H1 (cell line): ENCODE data around the gene SCAI. TPM values are rescaled to one million over a fixed set of nuclear protein-coding genes. Genes with fewer than 3 reads are reported as not detected.

ENCODE experiments used
- CHD2 ChIP-seq: IDR thresholded peaks from 2 replicates; pipeline ENCODE4 v1.6.1; 2012; ENCODE audit warnings: low read length, improper control_type of control experiment
- GABPA ChIP-seq: IDR thresholded peaks from 2 replicates; pipeline ENCODE4 v1.6.1; 2011; ENCODE audit warnings: mild to moderate bottlenecking, low read length, moderate library complexity, borderline replicate concordance; ENCODE audit not compliant: insufficient read depth
- POU5F1 ChIP-seq: IDR thresholded peaks from 2 replicates; pipeline ENCODE4 v1.6.1; 2011; ENCODE audit warnings: low read depth, mild to moderate bottlenecking, low read length, moderate library complexity
- RXRA ChIP-seq: IDR thresholded peaks from 2 replicates; pipeline ENCODE4 v1.6.1; 2011; ENCODE audit warnings: low read depth, mild to moderate bottlenecking, low read length, moderate library complexity; ENCODE audit not compliant: insufficient read depth
- SP4 ChIP-seq: IDR thresholded peaks from 2 replicates; pipeline ENCODE4 v1.6.1; 2012; ENCODE audit warnings: low read length, inconsistent platforms
- ZNF274 ChIP-seq: IDR thresholded peaks from 2 replicates; pipeline ENCODE4 v1.7.0; 2012; ENCODE audit warnings: low read length, borderline replicate concordance; ENCODE audit errors: extremely low read depth
- polyA plus RNA-seq, 7 experiments: library from polyadenylated mRNA; depleted of rRNA in 3 of 7; stranded (reverse) in 5 of 7; unstranded in 2 of 7; fragments of >200 nt in 5 of 7; fragments of 200-250 nt in 2 of 7; gene quantifications; 1 replicate in 5 of 7; 2 replicates in 1 of 7; 4 replicates in 1 of 7; pipeline versions ENCODE4 v1.2.1 to v1.2.3, GENCODE V29; 2011 to 2013; ENCODE audit warnings: missing spikeins in 2 of 7, mixed read lengths in 2 of 7
- total RNA-seq: library from RNA; stranded (reverse); fragmentation: NEBNext Ultra II Directional; extraction: Animal tissue kit (Norgen Biotek cat#: 25700); gene quantifications from 2 replicates; pipeline ENCODE4 v1.2.1, GENCODE V29; 2021

Gene SCAI
- total and polyA plus RNA-seq, 2 of the 8 experiments (the other 6 are each of a cell fraction or from before 2014, with no cell fraction given), result 6.4 to 19.8 TPM

- no peak for TF ChIP-seq RXRA
- TF ChIP-seq GABPA, result no peak
- TF ChIP-seq CHD2, result no peak
- TF ChIP-seq ZNF274, result no peak
- TF ChIP-seq SP4, result no peak
- TF ChIP-seq POU5F1, result no peak
These were observed 134.7 kb downstream of the SCAI start (continued) for GRCh38 chr9:125008599-125008998.
